ENCODE data around the gene KDM4C. TPM values are rescaled to one million over a fixed set of nuclear protein-coding genes. Genes with fewer than 3 reads are reported as not detected.

The KDM4C gene
- total and polyA plus RNA-seq, 2 of the 13 experiments (the other 11 are each of a cell fraction or from before 2014, with no cell fraction given), result 19.4 to 23.6 TPM

GRCh38 chr9:6845880-6846279, 88.1 kb downstream of the KDM4C start (continued):
- no peak for TF ChIP-seq LBX2 (CRISPR knock-in tag; IDR thresholded peaks at IDR 0.05; ENCODE audit: borderline replicate concordance)
- no peak for TF ChIP-seq PAXIP1 (CRISPR knock-in tag; conservative IDR thresholded peaks at IDR 0.05)
- no peak for TF ChIP-seq AGO1 (IDR thresholded peaks at IDR 0.05; ENCODE audit: low read depth, low read length, poor library complexity, severe bottlenecking)
- TF ChIP-seq ZBTB33 (CRISPR knock-in tag; IDR thresholded peaks at IDR 0.05), result peak; percentile 46; the same call in 1 of the 2 replicates
- TF ChIP-seq PRMT3 (CRISPR knock-in tag; IDR thresholded peaks at IDR 0.05; ENCODE audit: borderline replicate concordance, low read depth), result no peak
- TF ChIP-seq HES4 (CRISPR knock-in tag; IDR thresholded peaks at IDR 0.05; ENCODE audit: borderline replicate concordance), result no peak
- TF ChIP-seq TCF12 (IDR thresholded peaks at IDR 0.05), result no peak
- TF ChIP-seq TCF12 (CRISPR knock-in tag; IDR thresholded peaks at IDR 0.05), result no peak
- TF ChIP-seq ZNF30 (CRISPR knock-in tag; IDR thresholded peaks at IDR 0.05), result no peak
- 0 out of 2 replicates have a peak, but pooled peaks have one; percentile 24 for TF ChIP-seq PITX1 (CRISPR knock-in tag; IDR thresholded peaks at IDR 0.05)
- TF ChIP-seq BHLHE40 (IDR thresholded peaks at IDR 0.05; ENCODE audit: low read length), result peak; percentile 88
- no peak for TF ChIP-seq ZNF646 (CRISPR knock-in tag; IDR thresholded peaks at IDR 0.05)
- TF ChIP-seq PHF5A (CRISPR knock-in tag; IDR thresholded peaks at IDR 0.05; ENCODE audit: low read depth, unreplicated experiment), result no peak
- peak; percentile 72 for TF ChIP-seq SALL1 (CRISPR knock-in tag; IDR thresholded peaks at IDR 0.05)
- TF ChIP-seq IKZF4 (CRISPR knock-in tag; IDR thresholded peaks at IDR 0.05; ENCODE audit: borderline replicate concordance, low read depth, not compliant biosample characterization), result no peak
- TF ChIP-seq MYNN (CRISPR knock-in tag; IDR thresholded peaks at IDR 0.05; ENCODE audit: low read depth), result no peak
- TF ChIP-seq TSC22D2 (CRISPR knock-in tag; IDR thresholded peaks at IDR 0.05; ENCODE audit: borderline replicate concordance), result no peak
- no peak for TF ChIP-seq ZNF180 (CRISPR knock-in tag; IDR thresholded peaks at IDR 0.05; ENCODE audit: borderline replicate concordance, low read depth)
